Fibroblast of pulmonary artery (primary cell): Measurements from ENCODE around the gene RHBDL3.

Experiments
- DNase-seq: peaks from one replicate; pipeline ENCODE4 v3.0.0-alpha.2; 2010; ENCODE audit warnings: low read depth
- H3K4me3 ChIP-seq: replicated peaks from 2 replicates; pipeline ENCODE4 v1.5.1; 2011; ENCODE audit warnings: low read depth, mild to moderate bottlenecking, control low read depth, low read length, moderate library complexity
- CTCF ChIP-seq: IDR thresholded peaks from 2 replicates; pipeline ENCODE4 v1.5.1; 2011; ENCODE audit warnings: mild to moderate bottlenecking, control low read depth, low read length, inconsistent platforms; ENCODE audit errors: missing control alignments

Gene RHBDL3

GRCh38 chr17:32274643-32275042 lies 9.0 kb downstream of the RHBDL3 start:
- no peak for TF ChIP-seq CTCF
- DNase-seq = no peak
- H3K4me3 ChIP-seq = no peak overlapping the region

- no peak for TF ChIP-seq CTCF
- no peak overlapping the region for H3K4me3 ChIP-seq
- peak; percentile 73 for DNase-seq
These were observed 9.7 kb downstream of the RHBDL3 start for GRCh38 chr17:32275060-32276042.

- H3K4me3 ChIP-seq = no peak overlapping the region
- no peak for DNase-seq
- TF ChIP-seq CTCF = no peak
These were observed 10.6 kb downstream of the RHBDL3 start for GRCh38 chr17:32276171-32276601.

GRCh38 chr17:32277284-32277683 lies 11.7 kb downstream of the RHBDL3 start:
- DNase-seq = peak; percentile 61
- TF ChIP-seq CTCF = no peak
- no peak overlapping the region for H3K4me3 ChIP-seq

- no peak for DNase-seq
- TF ChIP-seq CTCF = no peak
- no peak overlapping the region for H3K4me3 ChIP-seq
These were observed 13.2 kb downstream of the RHBDL3 start for GRCh38 chr17:32278815-32279214.

GRCh38 chr17:32279891-32280716 lies 14.5 kb downstream of the RHBDL3 start:
- no peak for TF ChIP-seq CTCF
- no peak overlapping the region for H3K4me3 ChIP-seq
- no peak for DNase-seq
